NCI-H128 (cell line): ENCODE results near the gene GLYAT.
"Not testable (repeated sequence)": the region's sequence is repeated elsewhere in the genome, so short reads cannot be mapped to it uniquely, and the experiment has no call there.

ENCODE experiments used
- DNase-seq: peaks from one replicate; lab custom pipeline; 2025; ENCODE audit not compliant: unreplicated experiment; lab: John Stamatoyannopoulos, UW

Gene GLYAT

DNA sequence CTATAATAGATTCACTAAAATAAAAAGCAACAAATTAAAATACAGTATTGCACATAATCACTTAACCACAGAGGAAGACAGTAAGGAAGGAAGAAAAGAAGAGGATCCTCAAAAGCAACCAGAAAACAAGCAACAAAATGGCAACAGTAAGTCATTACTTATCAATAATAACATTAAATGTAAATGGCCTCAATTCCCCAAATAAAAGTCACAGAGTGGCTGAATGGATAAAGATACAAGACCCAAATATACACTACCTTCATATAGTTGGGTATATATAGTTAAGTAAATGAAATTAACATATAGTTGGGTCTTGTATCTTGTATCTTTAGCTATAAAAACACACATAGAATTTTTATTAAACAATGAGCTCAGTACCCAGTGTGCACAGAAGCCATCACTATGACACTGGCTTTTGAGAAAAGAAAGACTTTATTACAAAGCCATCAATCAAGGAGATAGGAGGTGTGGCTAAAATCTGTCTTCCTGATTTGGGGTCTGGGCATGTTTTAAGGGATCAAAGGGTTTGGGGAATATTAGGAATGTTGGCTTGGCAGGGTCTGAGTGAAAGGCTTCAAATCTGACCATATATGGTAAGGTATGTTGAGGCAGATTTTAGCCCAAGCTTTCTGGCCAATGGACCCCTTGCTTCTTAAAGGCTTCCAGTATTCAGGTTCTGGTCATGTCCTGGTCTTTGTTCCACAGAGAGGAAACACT, 13.4 kb upstream of the GLYAT start:
- no peak for DNase-seq

DNA sequence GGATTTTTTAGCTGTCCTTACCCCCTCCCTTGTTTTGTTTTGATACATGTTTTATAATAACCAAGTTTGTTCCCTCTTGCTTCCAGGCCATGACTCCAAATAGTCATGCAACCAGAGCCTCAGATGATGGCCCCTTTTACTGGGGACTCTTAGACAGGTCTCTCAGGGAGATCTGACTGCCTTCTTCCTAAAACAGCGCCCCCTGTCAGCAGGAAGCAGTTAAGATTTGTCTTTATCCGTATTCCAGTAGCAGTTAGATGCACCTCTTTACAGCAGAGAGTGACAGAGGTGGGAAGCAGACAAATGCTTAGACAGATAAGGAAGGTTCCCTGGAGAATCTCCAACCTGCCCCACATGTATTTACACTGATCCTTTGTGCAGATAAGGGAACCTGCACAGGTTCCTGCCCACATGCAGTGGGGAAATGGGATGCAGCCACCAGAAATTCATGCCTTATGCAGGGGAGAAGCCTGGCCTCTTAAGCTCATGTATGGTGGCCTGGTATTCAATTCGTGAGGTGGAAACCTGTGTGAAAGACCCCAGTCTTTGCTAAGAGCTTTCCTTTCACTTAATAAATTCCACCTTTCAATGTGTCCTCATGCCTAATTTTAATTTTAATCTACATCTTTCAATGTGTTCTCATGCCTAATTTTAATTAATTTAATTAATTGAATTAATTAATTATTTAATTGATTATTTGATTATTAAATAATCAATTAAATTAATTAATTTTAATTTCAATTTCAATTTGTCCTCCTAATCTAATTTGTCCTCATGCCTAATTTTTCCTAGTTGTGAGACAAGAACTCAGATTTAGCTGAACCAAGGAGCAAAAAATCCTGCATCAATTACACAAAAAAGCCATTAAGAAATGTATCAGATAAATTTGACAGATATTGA, 11.5 kb upstream of the GLYAT start:
- no peak for DNase-seq

DNA sequence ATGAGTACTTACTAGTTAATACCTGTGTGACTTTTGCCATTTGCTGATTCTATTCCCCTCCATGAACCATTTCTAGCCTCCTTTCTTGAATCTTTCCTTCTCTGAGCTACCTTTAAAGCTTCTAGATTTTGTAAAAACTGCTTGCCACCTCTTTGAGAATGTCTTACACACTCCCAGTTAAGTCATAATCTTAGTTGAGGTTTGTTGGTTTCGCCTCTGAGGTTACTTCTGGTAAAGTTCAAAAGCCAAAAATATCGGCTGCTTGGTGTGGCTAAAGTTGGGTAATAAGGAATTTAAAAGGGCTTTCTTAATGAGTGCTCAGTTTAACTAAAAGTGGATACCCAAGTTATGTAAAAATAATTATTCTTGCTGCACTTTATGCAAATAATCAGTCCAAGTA, 10.4 kb upstream of the GLYAT start:
- DNase-seq, result no peak

DNA sequence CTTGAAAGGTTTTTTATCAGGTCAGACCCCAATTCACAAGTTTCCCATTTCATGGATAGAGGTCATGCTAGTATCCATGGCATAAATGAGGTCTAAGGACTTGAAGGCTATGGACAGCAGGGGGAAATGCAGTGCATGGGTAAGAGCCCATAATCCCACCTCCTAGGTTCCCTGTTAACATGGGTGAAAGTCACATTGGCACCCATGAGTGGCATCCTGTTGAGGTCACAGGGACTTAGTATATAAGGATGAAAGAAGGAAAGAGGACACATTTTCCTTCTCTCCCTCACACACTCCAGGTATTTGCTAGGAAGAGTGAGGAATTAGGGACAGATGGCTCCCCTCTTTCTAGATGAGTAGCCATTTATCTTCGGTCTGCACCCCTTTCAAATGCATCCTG, 9.4 kb upstream of the GLYAT start:
- DNase-seq, result no peak

DNA sequence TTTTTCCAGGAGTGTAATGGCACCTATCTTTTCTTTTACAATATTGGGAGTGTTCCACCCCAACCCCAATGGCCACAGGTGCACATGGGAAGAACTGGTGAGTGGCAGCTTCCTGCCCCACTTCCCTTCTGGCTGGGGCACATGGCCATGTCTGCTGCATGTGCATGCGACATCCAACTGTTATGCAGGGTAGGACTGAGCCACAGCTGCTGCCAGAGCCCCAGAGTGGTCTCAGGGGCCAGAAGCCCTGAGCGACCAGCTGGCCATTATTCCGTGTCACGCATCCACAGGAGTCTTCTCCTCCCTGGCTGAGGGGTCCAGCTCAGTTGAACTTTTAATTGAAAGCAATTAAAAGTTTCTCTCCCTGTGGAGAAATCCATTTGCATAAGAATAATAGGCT, 8.7 kb upstream of the GLYAT start:
- no peak for DNase-seq

DNA sequence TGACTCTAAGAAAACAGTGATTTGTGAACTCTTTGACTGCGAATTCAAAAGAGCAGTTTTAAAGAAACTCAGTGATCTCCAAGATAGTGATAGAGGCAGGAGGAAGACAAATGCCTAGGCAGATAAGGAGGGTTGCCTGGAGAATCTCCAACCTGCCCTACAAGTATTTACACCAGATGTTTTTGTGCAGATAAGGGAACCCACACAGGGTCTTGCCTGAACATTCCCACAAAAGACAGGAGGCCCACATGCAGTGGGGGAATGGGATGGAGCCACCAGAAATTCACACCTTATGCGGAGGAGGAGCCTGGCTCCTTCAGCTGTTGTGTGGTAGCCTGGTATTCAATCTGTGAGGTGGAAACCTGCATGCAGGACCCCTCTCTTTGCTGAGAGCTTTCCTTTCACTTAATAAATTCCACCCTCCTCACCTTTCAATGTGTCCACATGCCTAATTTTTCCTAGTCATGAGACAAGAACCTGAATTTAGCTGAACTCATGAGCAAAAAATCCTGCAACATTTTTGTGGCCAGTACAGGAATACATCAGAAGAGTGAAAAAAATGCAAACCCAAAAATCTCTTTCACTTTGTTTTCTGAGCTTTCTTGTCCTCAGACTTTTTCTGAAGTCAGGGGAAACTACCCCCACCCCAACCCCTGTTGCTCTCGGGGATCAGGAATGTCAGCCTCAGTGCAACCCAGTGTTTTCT, 8.1 kb upstream of the GLYAT start:
- no peak for DNase-seq

DNA sequence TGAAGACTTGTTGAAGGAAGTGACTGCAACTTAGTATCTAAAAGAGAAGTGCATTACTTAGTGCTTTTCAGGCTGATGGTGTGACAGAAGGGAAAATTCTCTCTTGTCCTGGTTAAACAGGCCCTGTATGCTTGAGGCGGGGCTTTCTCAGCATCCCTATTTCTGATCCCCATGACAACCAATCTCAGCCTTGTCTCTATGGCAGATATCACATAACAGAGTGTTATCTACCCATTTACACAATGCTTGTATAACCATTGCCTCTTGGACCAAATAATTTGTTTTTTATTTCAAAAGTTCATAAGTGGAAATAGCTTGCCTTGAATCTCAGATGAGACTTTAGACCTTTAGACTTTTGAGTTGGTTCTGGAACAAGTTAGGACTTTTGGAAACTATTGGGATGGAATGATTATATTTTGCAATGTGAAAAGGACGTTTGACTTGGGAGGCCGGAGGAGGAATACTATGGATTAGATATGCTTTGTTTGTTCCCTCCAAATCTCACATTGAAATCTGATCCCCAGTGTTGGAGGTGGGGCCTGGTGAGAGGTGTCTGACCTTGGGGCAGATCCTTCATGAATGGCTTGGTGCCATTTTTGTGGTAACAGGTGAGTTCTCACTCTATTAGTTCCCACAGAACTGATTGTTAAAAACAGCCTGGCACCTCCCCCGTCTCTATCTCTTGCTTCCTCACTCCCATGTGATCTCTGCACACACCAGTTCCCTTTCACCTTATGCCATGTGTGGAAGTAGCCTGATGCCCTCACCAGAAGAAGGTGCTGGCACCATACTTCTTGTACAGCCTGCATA, 3.1 kb upstream of the GLYAT start:
- DNase-seq, result no peak

DNA sequence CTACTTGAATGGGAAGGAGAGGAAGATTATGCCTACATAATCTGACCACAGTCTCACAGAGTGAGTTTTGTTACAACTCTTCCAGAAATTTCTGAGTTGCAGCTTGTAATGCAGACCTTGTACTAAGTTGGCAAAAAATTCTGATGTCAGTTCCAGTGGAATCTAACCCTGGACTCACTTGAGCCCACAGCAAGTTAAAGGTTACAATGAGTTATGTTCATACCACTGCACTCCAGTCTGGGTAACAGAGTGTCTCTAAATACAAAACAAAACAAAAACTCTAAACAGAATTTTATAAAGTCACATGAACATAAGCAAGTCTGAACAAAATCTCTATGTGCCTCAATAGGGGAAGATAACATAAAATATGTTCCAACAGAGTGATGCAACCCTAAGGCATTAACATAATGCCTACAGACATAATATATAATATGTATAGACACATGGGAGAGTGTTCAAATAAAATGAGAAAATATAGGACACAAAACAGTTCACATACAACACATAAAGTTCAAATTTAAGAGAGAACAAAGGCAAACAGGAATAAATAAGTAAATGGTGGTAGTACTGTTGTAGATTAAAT, 1.1 kb downstream of the GLYAT start:
- no peak for DNase-seq

DNA sequence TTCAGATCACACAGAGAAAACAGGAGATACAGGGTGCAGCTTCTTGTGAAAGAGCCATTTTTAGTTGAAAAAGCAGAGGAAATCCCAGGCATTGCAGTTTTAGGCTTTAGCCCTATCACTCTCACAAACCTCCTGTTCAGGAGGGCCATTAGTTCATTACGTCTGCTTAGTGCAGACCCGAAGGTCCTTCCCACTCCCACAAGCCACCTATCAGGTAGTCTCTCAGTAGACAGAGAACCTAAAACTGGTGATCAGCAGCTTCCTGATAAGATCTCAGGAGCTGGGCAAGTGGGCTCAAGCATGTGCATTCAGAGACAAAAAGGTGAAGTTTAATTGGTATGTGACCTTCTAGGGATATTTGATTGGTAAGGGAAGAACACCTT, 4.3 kb downstream of the GLYAT start:
- no peak for DNase-seq

DNA sequence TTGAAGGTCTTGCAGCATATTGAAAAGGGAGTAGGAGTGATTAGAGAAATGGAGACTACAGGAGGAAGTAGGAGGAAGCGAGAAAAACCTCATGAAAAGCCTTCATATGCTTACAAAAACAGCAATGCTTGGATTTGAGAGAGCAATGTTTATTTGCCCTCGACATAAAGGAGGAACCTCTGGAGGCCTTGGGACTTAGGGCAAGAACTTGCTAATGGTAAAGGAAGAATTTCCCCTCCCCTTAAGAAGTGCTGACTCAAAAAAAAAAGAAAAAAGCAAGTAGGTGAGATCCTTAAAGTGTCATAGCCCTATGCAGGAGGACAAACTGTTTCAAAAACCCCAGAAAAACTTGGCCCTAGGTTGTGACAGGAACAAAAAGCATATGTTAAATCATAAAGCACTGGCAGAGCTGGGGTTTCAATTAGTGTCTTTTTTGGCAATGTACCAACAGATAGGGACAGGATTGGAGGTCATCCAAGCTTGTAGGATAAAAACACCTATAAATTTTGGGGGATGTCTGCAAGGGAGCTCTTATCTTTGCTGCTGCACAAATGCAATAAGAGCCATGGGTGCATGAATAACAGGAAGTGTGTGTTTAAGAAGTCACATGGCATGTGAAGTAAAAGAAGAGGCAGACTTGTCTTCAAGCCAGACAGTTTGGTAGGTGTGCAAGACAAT, 4.9 kb downstream of the GLYAT start:
- DNase-seq, result no peak

DNA sequence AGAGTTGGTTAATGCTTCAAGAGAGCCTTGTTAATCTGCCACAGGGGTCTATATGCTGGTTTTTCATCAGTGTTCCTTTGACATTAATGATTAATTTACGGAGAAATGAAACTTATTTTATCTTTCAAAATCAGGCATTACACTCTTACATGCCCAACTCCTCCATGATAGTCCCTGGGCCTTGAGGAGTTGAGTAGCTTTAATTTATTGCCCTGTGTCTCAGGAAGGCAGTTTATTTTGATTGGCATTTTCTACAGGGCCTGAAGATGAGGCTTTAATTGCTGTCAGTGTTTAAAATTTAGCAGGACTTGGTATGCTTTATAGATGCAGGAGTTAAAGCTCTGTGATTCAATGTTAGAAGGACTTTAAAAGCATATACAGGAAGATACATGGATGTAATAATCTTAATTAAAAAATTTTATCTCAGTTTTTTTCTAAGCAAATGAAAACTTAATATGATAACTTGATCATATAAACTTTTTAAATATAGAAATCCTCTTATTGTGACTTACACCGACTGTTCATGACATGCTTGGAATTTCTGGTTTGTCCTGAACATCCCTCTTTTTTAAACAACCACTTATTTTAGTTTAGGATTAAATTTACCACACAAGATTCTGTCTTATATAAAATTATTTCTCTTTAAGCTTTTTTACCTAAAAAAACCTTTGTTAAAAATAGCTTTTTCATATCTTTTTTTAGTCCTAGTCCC, 12.2 kb downstream of the GLYAT start:
- DNase-seq, result no peak

DNA sequence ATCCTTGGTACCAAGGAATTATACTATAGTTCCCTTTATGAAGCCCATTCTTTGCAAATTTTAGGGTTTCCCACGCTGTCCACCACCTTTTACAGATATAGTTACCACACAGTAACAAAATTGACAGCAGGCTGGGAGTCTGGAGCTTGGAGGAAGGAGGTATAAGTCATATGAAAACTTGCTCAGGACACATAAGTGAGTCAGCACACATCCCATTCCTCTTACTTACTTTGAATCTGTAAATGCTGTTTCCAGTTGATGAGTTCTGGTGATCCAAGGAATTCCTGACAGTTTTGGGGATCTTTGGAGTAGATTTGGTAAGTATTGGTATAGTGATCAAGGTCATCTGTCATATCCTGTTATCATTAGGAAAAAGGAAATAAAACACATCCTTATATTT, 19.2 kb downstream of the GLYAT start:
- DNase-seq, result no peak

DNA sequence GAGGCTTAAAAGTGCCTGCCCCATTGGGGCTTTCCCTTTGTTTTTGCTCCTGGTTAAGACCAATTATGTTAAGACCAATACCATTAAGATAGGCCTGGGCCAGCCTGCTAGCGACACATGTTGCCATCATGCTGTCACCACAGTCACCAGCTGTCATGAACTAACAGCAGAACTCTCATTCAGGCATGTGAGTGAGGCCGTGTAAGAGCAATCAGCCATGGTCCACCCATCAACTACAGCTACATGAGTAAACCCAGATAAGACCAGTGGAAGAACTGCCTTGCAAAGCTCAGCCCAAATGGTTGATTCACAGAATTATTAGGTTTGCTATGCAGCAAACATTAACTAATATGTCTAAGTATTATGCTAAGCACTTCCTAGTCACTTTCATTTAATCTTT, 19.9 kb downstream of the GLYAT start:
- DNase-seq, result no peak

DNA sequence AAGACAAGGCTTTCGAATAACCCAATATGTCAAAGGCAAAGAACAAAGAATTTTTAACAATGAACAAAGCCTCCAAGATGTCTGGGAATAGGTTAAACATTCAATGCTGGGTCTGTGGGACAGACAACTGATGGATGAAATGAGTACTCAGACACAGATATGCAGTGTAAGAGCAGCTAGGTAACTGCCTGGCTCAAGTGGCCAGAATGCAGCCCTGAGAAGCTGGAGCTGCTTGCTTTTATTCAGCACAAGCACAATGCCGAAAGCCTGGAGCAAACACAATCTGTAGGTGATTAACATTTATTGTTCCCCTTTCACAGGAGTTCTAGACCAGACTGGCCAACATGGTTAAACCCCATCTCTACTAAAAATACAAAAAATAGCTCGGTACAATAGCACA, 24.0 kb downstream of the GLYAT start:
- no peak for DNase-seq

DNA sequence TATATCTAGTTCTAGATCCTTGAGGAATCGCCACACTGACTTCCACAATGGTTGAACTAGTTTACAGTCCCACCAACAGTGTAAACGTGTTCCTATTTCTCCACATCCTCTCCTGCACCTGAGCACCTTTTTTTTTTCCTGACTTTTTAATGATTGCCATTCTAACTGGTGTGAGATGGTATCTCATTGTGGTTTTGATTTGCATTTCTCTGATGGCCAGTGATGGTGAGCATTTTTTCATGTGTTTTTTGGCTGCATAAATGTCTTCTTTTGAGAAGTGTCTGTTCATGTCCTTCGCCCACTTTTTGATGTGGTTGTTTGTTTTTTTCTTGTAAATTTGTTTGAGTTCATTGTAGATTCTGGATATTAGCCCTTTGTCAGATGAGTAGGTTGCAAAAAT, 34.9 kb downstream of the GLYAT start:
- DNase-seq, result not testable (repeated sequence)

DNA sequence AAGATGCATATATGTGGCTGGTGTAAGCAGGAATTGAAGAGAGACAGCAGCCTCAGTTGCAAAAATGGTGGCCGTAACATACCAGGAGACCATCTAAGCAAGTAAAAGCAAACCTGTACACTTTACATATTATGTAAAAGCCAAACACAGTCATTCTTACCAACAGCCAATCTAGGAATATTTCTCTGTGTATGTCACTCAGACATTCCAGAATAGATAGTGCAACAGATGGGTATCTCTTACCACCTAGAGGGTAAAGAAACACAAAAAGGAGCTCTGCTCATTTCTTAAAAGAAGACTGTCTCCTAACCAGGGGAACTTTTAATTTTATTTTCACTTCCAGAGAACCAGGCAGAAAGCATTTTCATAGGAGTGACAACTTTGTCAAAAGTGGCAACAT, 38.7 kb downstream of the GLYAT start:
- no peak for DNase-seq

DNA sequence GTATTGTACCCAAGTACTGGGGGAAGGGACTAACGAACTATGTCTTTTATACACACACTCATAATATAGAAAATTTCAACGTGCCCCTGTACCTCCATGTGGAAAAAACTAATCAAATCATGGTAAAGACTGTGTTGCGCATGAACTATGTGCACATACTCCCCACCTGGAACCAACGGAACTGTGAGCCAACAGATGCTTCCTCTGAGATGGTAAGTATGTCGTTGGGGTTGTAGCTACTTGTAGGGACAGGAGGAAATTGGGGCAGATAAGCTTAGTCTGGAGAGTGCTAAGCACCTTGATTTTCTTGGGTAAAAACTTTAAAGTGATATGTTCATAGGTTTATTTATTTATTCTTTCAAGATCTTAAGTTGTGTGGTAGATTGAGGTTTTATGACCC, 40.1 kb downstream of the GLYAT start:
- DNase-seq, result no peak

DNA sequence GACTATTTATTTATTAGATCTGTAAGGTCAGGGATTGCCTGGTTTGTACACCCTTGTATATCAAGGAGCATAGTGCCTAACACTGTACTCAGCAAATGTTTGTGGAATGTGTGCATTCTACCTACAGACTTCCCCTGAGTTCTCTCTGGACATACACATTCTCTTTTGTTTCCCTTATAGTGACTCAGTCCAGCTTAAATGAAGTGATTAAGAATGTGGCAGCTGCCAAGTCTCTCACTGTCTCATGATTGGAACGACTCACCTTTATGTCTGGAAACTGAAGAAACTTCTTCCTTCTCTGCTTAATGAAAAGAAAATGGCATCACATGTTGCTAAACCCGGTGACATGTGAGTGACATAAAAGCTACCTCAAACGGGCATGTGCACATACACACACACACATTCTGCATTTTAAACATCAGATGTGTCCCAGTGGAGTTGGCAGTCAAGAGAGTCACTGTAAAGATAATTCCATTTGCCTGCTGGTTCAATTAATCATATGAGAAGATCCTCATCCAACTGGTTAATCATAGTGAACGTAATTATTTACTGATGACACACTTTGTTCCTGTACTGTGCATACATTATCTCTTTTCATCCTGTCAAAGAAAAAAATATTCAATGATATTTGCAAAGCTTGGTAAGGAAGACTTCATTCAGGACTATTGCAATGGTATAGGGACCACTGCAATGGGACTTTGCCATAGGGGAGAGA, 42.8 kb downstream of the GLYAT start:
- no peak for DNase-seq
